Esophagus squamous epithelium (tissue), 5 donors: ENCODE data around the gene HOXA9. TPM values are rescaled to one million over a fixed set of nuclear protein-coding genes. Genes with fewer than 3 reads are reported as not detected.

Experiments used
- DNase-seq: peaks from one replicate; lab custom pipeline; 2025; lab: John Stamatoyannopoulos, UW
- H3K27ac ChIP-seq, 4 donors: fragments of 200-600 bp; sonication (generic); one replicate each; pipeline ENCODE4 v1.5.1; 2016 to 2019; ENCODE audit warnings: mild to moderate bottlenecking in 1 of 4
- H3K27me3 ChIP-seq, 4 donors: fragments of 200-600 bp; sonication (generic); 1 replicate in 3 of 4; 2 replicates in 1 of 4; pipeline versions ENCODE4 v1.5.1 to v1.6.0; 2017 to 2021; ENCODE audit warnings: antibody characterized with exemption in 1 of 4
- H3K36me3 ChIP-seq, 3 donors: fragments of 200-600 bp; sonication (generic); one replicate each; pipeline ENCODE4 v1.5.1; 2016 to 2019
- H3K4me1 ChIP-seq, 3 donors: fragments of 200-600 bp; sonication (generic); one replicate each; pipeline ENCODE4 v1.5.1; 2017 to 2019
- H3K4me3 ChIP-seq, 4 donors: fragments of 200-600 bp; sonication (generic); 1 replicate in 3 of 4; 2 replicates in 1 of 4; pipeline ENCODE4 v1.5.1; 2016 to 2019; ENCODE audit warnings: mild to moderate bottlenecking in 2 of 4, moderate library complexity in 1 of 4
- H3K9me3 ChIP-seq, 3 donors: fragments of 200-600 bp; sonication (generic); one replicate each; pipeline ENCODE4 v1.5.1; 2016 to 2019
- CTCF ChIP-seq, 6 experiments: fragments of 450-650 bp in 4 of 6; fragments of 200-600 bp in 2 of 6; sonication (generic) in 2 of 6; IDR thresholded peaks; one replicate each; pipeline ENCODE4 v1.5.1; 2016 to 2019; ENCODE audit warnings: antibody characterized with exemption in 6 of 6, mild to moderate bottlenecking in 4 of 6, moderate library complexity in 4 of 6
- POLR2A ChIP-seq, 4 donors: fragments of 450-650 bp; IDR thresholded peaks; one replicate each; pipeline ENCODE4 v1.6.1; 2017; ENCODE audit warnings: antibody characterized with exemption in 4 of 4, mild to moderate bottlenecking in 4 of 4, moderate library complexity in 3 of 4
- WGBS, 2 donors: methylation state at CpG; one replicate each; pipeline ENCODE4 v1.1.5; 2018; 5-methylcytosine and 5-hydroxymethylcytosine counted together
- intact Hi-C: fragments of 100-400 bp; cut with DNase I; formaldehyde crosslinking; loops from one replicate; pipeline ENCODE4 v1.15.0; 2022
- total RNA-seq, 4 donors: library from RNA; depleted of rRNA; stranded (reverse); fragments of >200 nt; gene quantifications; one replicate each; pipeline ENCODE4 v1.1.0, GENCODE V29; 2016
- donor health status: DM: yes; HTN: yes; CAD: no.

HOXA9 gene
- total RNA-seq, 4 donors from 2014 or later = 0.57 to 1.1 TPM; not detected in 2

GRCh38 chr7:27204851-27205322 is 39.5 kb upstream of the HOXA9 start:
- Histone ChIP-seq H3K27me3 (peaks cover 37 to 100% (median 71%) of the 10 kb centered on the region in 4 donors), H3K4me1 (peaks cover 20 to 37% (median 26%) of the 10 kb centered on the region in 3 donors)

GRCh38 chr7:27203964-27204594 is 38.7 kb upstream of the HOXA9 start:
- 25 to 30% methylated on average over 4 of the region's 4 CpGs for WGBS, 2 donors
- TF ChIP-seq CTCF (IDR thresholded peaks at IDR 0.05) (no peak), POLR2A (IDR thresholded peaks at IDR 0.05) (no peak)
- Histone ChIP-seq H3K9me3 (no peaks in the 10 kb centered on the region), H3K4me1 (peaks cover 27 to 44% (median 28%) of the 10 kb centered on the region in 3 donors), H3K27me3 (peaks cover 40 to 100% (median 72%) of the 10 kb centered on the region in 4 donors), H3K27ac (no peak overlapping the region), H3K4me3 (no peak overlapping the region), H3K36me3 (no peaks in the 10 kb centered on the region)
- no peak for DNase-seq
- intact Hi-C loops = no loop called here

More at GRCh38 chr7:27204851-27205322, 39.5 kb upstream of the HOXA9 start:
- Histone ChIP-seq H3K36me3 (no peaks in the 10 kb centered on the region), H3K4me3 (peak overlapping the region in 1 of 4 donors; percentile 31), H3K9me3 (no peaks in the 10 kb centered on the region), H3K27ac (no peak overlapping the region)
- TF ChIP-seq POLR2A (IDR thresholded peaks at IDR 0.05) (no peak), CTCF (IDR thresholded peaks at IDR 0.05) (no peak)
- DNase-seq = no peak
- 4 to 10% methylated on average over 2 to 4 of the region's 41 CpGs for WGBS, 2 donors
- intact Hi-C loops = no loop called here

GRCh38 chr7:27203365-27203953 is 38.1 kb upstream of the HOXA9 start:
- H3K9me3 ChIP-seq = no peaks in the 10 kb centered on the region
- no peak overlapping the region for H3K27ac ChIP-seq
- peaks cover 46 to 100% (median 77%) of the 10 kb centered on the region in 4 donors for H3K27me3 ChIP-seq
- no peak overlapping the region for H3K4me3 ChIP-seq
- no peak for DNase-seq
- intact Hi-C loops = no loop called here
- 13 to 15% methylated on average over 6 to 9 of the region's 10 CpGs for WGBS, 2 donors
- no peaks in the 10 kb centered on the region for H3K36me3 ChIP-seq
- H3K4me1 ChIP-seq = peaks cover 31 to 50% (median 33%) of the 10 kb centered on the region in 3 donors
- TF ChIP-seq POLR2A (IDR thresholded peaks at IDR 0.05) = no peak
- TF ChIP-seq CTCF (IDR thresholded peaks at IDR 0.05) = no peak

GRCh38 chr7:27202862-27203134 is 37.5 kb upstream of the HOXA9 start:
- Histone ChIP-seq H3K27me3 (peaks cover 52 to 100% (median 81%) of the 10 kb centered on the region in 4 donors), H3K27ac (no peak overlapping the region), H3K9me3 (no peaks in the 10 kb centered on the region), H3K4me1 (peaks cover 31 to 57% (median 34%) of the 10 kb centered on the region in 3 donors), H3K4me3 (no peak overlapping the region), H3K36me3 (no peaks in the 10 kb centered on the region)
- intact Hi-C loops = no loop called here
- 17 to 23% methylated on average over 3 of the region's 3 CpGs for WGBS, 2 donors
- no peak for TF ChIP-seq CTCF (IDR thresholded peaks at IDR 0.05)
- TF ChIP-seq POLR2A (IDR thresholded peaks at IDR 0.05) = no peak
- DNase-seq = no peak
